ENCODE data around the gene SIRT2. TPM values are rescaled to one million over a fixed set of nuclear protein-coding genes. Genes with fewer than 3 reads are reported as not detected.
"Not testable (repeated sequence)": the region's sequence is repeated elsewhere in the genome, so short reads cannot be mapped to it uniquely, and the experiment has no call there.

SIRT2 gene
- total RNA-seq, 1 experiment from 2014 or later, result 8.4 TPM

DNA sequence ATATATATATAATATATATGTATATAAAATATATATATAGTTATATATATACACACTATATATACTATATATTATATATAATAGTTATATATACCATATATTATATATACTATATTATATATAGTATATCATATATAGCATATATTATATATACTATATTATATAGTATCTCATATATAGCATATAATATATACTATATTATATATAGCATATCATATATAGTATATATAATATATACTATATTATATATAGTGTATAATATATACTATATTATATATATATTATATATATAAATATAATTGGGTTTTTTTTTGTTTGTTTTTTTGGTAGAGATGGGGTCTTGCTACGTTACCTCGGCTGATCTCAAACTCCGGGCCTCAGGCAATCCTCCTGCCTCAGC lies 38.0 kb downstream of the SIRT2 start:
- no peak overlapping the region for H3K4me2 ChIP-seq (ENCODE audit: insufficient read depth, insufficient read length, low read length)
- no peak overlapping the region for H3K56ac ChIP-seq (ENCODE audit: insufficient read length, low read depth, low read length)
- no peak overlapping the region for H3K14ac ChIP-seq (ENCODE audit: insufficient read depth, low read length)
- TF ChIP-seq, protein P1, sequence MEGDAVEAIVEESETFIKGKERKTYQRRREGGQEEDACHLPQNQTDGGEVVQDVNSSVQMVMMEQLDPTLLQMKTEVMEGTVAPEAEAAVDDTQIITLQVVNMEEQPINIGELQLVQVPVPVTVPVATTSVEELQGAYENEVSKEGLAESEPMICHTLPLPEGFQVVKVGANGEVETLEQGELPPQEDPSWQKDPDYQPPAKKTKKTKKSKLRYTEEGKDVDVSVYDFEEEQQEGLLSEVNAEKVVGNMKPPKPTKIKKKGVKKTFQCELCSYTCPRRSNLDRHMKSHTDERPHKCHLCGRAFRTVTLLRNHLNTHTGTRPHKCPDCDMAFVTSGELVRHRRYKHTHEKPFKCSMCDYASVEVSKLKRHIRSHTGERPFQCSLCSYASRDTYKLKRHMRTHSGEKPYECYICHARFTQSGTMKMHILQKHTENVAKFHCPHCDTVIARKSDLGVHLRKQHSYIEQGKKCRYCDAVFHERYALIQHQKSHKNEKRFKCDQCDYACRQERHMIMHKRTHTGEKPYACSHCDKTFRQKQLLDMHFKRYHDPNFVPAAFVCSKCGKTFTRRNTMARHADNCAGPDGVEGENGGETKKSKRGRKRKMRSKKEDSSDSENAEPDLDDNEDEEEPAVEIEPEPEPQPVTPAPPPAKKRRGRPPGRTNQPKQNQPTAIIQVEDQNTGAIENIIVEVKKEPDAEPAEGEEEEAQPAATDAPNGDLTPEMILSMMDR (conservative IDR thresholded peaks at IDR 0.05), result no peak
- no peak overlapping the region for H2AFZ ChIP-seq (ENCODE audit: low read length)
- no CpG with 5 or more reads among the region's 3 CpGs for WGBS (ENCODE audit: extremely low coverage, insufficient read length, low lambda C conversion rate)
- no peaks in the 10 kb centered on the region for H4K20me1 ChIP-seq (ENCODE audit: control insufficient read depth, insufficient read depth, insufficient read length)
- peaks cover 7 to 11% of the 10 kb centered on the region in 2 experiments for H3K9me3 Mint-ChIP-seq
- no peak overlapping the region for H3K9ac ChIP-seq (ENCODE audit: extremely low read depth, insufficient read length, low read length)
- H2BK15ac ChIP-seq (ENCODE audit: low read depth, low read length), result no peak overlapping the region
- H3K36me3 Mint-ChIP-seq (ENCODE audit: insufficient read depth in 1 of 3, low read depth in 3 of 3), result peaks cover 4 to 5% (median 5%) of the 10 kb centered on the region in 3 experiments
- H4K91ac ChIP-seq (ENCODE audit: insufficient read length, low read depth, low read length), result no peak overlapping the region
- no peak overlapping the region for H3K27ac Mint-ChIP-seq
- no peaks in the 10 kb centered on the region for H3K79me2 ChIP-seq (ENCODE audit: insufficient read depth, low read length)
- no peak overlapping the region for H3K23ac ChIP-seq (ENCODE audit: insufficient read length, low read depth, low read length)
- H2BK5ac ChIP-seq (ENCODE audit: insufficient read length, low read length), result no peak overlapping the region
- no peak overlapping the region for H3K4me3 Mint-ChIP-seq
- DNase-seq, result no peak
- no peak overlapping the region for H4K8ac ChIP-seq (replicated peaks; ENCODE audit: insufficient read length, low read depth, low read length)
- no peak overlapping the region for H2BK20ac ChIP-seq (ENCODE audit: low read depth, low read length, poor library complexity, severe bottlenecking)
- H3K4me1 ChIP-seq (ENCODE audit: insufficient read depth, low read length), result no peaks in the 10 kb centered on the region; the same call in 1 of the 2 replicates
- no peaks in the 10 kb centered on the region for H3K79me1 ChIP-seq (ENCODE audit: insufficient read depth, low read depth, low read length, poor library complexity, severe bottlenecking)
- H2BK12ac ChIP-seq (ENCODE audit: insufficient read length, low read depth, low read length), result no peak overlapping the region
- no peak overlapping the region for H2BK120ac ChIP-seq (ENCODE audit: low read depth, low read length, poor library complexity, severe bottlenecking)
- H3K4me1 Mint-ChIP-seq, result peaks cover 11 to 16% of the 10 kb centered on the region in 2 experiments
- H3T11ph ChIP-seq (ENCODE audit: low read length), result no peak overlapping the region
- no peak overlapping the region for H4K5ac ChIP-seq (ENCODE audit: insufficient read length, low read depth, low read length)
- no peak overlapping the region for H3K4ac ChIP-seq (ENCODE audit: low read depth, low read length)
- H3K27me3 ChIP-seq (ENCODE audit: insufficient read depth, low read length), result no peaks in the 10 kb centered on the region
- H3K9me3 ChIP-seq (ENCODE audit: control insufficient read depth, low read depth, low read length), result no peaks in the 10 kb centered on the region
- peaks cover 6% of the 10 kb centered on the region for H3K27me3 Mint-ChIP-seq (ENCODE audit: low read depth)
- no peak overlapping the region for H3K27ac ChIP-seq (ENCODE audit: insufficient read length, low read depth, low read length)
- no peaks in the 10 kb centered on the region for H3K23me2 ChIP-seq (ENCODE audit: insufficient read length, low read depth, low read length, poor library complexity, severe bottlenecking)
- no peak overlapping the region for H2AK5ac ChIP-seq (ENCODE audit: insufficient read length, low read length)
- no peak overlapping the region for H3K18ac ChIP-seq (ENCODE audit: insufficient read length, low read depth, low read length)

DNA sequence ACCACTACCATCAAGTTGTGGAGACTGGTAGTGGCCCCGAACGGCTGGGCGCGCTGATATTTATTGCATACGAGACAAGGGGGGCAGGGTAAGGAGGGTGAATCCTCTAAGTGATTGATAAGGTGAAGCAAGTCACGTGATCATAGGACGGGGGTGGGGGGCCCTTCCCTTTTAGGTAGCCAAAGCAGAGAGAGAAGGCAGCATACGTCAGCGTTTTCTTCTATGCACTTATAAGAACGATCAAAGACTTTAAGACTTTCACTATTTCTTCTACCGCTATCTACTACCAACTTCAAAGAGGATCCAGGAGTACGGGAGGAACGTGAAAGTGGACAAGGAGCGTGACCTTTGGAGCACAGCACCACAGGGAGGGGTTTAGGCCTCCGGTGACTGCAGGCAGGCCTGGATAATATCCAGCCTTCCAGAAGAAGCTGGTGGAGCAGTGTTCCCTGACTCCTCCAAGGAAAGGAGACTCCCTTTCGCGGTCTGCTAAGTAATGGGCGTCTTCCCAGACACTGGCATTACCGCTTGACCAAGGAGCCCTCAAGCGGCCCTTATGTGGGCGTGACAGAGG lies 39.7 kb downstream of the SIRT2 start:
- H4K8ac ChIP-seq (replicated peaks; ENCODE audit: insufficient read length, low read depth, low read length); H3K27ac Mint-ChIP-seq; H3K27me3 ChIP-seq (ENCODE audit: insufficient read depth, low read length); H4K5ac ChIP-seq (ENCODE audit: insufficient read length, low read depth, low read length); H3K18ac ChIP-seq (ENCODE audit: insufficient read length, low read depth, low read length); H3K23me2 ChIP-seq (ENCODE audit: insufficient read length, low read depth, low read length, poor library complexity, severe bottlenecking); H3K27me3 Mint-ChIP-seq (ENCODE audit: low read depth); H2BK120ac ChIP-seq (ENCODE audit: low read depth, low read length, poor library complexity, severe bottlenecking); H3K23ac ChIP-seq (ENCODE audit: insufficient read length, low read depth, low read length); H3K56ac ChIP-seq (ENCODE audit: insufficient read length, low read depth, low read length); H2BK5ac ChIP-seq (ENCODE audit: insufficient read length, low read length); H3K4me1 ChIP-seq (ENCODE audit: insufficient read depth, low read length); H2AK5ac ChIP-seq (ENCODE audit: insufficient read length, low read length); H4K20me1 ChIP-seq (ENCODE audit: control insufficient read depth, insufficient read depth, insufficient read length); H3T11ph ChIP-seq (ENCODE audit: low read length); H3K9ac ChIP-seq (ENCODE audit: extremely low read depth, insufficient read length, low read length); H3K4me3 Mint-ChIP-seq; DNase-seq; H3K4me1 Mint-ChIP-seq; H2AFZ ChIP-seq (ENCODE audit: low read length); H3K79me2 ChIP-seq (ENCODE audit: insufficient read depth, low read length); H3K4ac ChIP-seq (ENCODE audit: low read depth, low read length); H3K14ac ChIP-seq (ENCODE audit: insufficient read depth, low read length); H4K91ac ChIP-seq (ENCODE audit: insufficient read length, low read depth, low read length); H3K9me3 ChIP-seq (ENCODE audit: control insufficient read depth, low read depth, low read length); H3K27ac ChIP-seq (ENCODE audit: insufficient read length, low read depth, low read length); H2BK15ac ChIP-seq (ENCODE audit: low read depth, low read length); H2BK12ac ChIP-seq (ENCODE audit: insufficient read length, low read depth, low read length); H3K79me1 ChIP-seq (ENCODE audit: insufficient read depth, low read depth, low read length, poor library complexity, severe bottlenecking); H2BK20ac ChIP-seq (ENCODE audit: low read depth, low read length, poor library complexity, severe bottlenecking); H3K4me2 ChIP-seq (ENCODE audit: insufficient read depth, insufficient read length, low read length): not testable (repeated sequence)
- Mint-ChIP-seq H3K36me3 (ENCODE audit: insufficient read depth in 1 of 3, low read depth in 3 of 3) (peaks cover 4 to 14% (median 5%) of the 10 kb centered on the region in 3 experiments), H3K9me3 (peaks cover 18 to 19% of the 10 kb centered on the region in 2 experiments)
- WGBS (ENCODE audit: extremely low coverage, insufficient read length, low lambda C conversion rate), result no CpG with 5 or more reads among the region's 21 CpGs

Data from H9 (cell line).